ENCODE measurements around the gene STARD5. TPM values are rescaled to one million over a fixed set of nuclear protein-coding genes. Genes with fewer than 3 reads are reported as not detected.

Gene STARD5
- total RNA-seq, 4 donors from 2014 or later, result 0.36 to 1.7 (median 0.63) TPM

- in situ Hi-C loops (cut with MboI; ENCODE audit: low sequenced_read_pairs in 4 of 4) (no loop called here), intact Hi-C loops (cut with DNase I; ENCODE audit: low total_unique reads) (no loop called here)
- no peak overlapping the region for H3K4me3 ChIP-seq
- H3K36me3 ChIP-seq, result no peaks in the 10 kb centered on the region
- H3K9me3 ChIP-seq, result no peaks in the 10 kb centered on the region
- no peaks in the 10 kb centered on the region for H3K4me1 ChIP-seq
- no peak for DNase-seq
- ATAC-seq, result no peak
- TF ChIP-seq POLR2A (IDR thresholded peaks at IDR 0.05) (no peak), CTCF (IDR thresholded peaks at IDR 0.05 in 4 of 5, conservative IDR thresholded peaks at IDR 0.05 in 1 of 5) (no peak)
- no peaks in the 10 kb centered on the region for H3K27me3 ChIP-seq
- H3K27ac ChIP-seq, result no peak overlapping the region
Observed at GRCh38 chr15:81363276-81363675, 39.3 kb upstream of the STARD5 start.

DNA sequence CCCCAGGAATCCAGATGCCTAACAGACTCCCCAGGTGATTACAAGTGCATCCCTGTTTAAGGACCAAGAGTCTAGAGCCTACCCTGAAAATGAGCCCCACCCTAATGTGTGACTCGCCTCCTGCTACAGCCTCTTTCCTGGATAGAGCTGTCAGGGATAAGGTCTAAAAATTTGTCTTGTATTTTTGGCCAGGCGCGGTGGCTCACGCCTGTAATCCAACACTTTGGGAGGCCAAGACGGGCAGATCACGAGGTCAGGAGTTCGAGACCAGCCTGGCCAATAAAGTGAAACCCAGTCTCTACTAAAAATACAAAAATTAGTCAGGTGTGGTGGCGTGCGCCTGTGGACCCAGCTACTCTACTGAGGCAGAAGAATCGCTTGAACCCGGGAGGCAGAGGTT, 38.8 kb upstream of the STARD5 start:
- ATAC-seq, result no peak
- no peak overlapping the region for H3K27ac ChIP-seq
- no peak overlapping the region for H3K4me3 ChIP-seq
- no peaks in the 10 kb centered on the region for H3K4me1 ChIP-seq
- no peaks in the 10 kb centered on the region for H3K36me3 ChIP-seq
- H3K9me3 ChIP-seq, result no peaks in the 10 kb centered on the region
- in situ Hi-C loops (cut with MboI; ENCODE audit: low sequenced_read_pairs in 4 of 4), result no loop called here
- intact Hi-C loops (cut with DNase I; ENCODE audit: low total_unique reads), result no loop called here
- no peaks in the 10 kb centered on the region for H3K27me3 ChIP-seq
- TF ChIP-seq CTCF (IDR thresholded peaks at IDR 0.05 in 4 of 5, conservative IDR thresholded peaks at IDR 0.05 in 1 of 5) (no peak), POLR2A (IDR thresholded peaks at IDR 0.05) (no peak)
- DNase-seq, result no peak

- in situ Hi-C loops (cut with MboI; ENCODE audit: low sequenced_read_pairs in 4 of 4), result no loop called here
- intact Hi-C loops (cut with DNase I; ENCODE audit: low total_unique reads), result no loop called here
Observed at GRCh38 chr15:81361891-81362290, 38.0 kb upstream of the STARD5 start.

DNA sequence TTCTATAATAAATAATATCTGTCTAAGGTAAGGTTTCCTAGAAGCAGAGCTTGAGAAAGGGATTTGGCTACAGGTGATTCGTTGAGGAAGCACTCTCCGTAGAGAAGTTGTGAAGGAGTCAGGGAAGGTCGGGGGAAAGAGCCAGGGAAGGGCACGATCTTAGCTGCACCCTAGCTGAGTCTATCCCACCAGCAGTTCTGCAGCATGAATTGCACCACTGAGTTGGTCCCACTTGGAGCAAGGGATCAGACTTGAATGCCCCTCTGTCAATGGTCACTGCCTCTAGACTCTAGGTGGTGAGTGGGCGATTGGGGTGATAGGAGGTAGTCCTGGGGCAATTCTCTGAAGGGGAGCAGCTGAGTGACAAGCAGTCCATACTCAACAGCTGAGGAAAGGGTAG, 36.5 kb upstream of the STARD5 start:
- H3K4me3 ChIP-seq, result no peak overlapping the region
- ATAC-seq (no peak), DNase-seq (no peak)
- in situ Hi-C loops (cut with MboI; ENCODE audit: low sequenced_read_pairs in 4 of 4) (no loop called here), intact Hi-C loops (cut with DNase I; ENCODE audit: low total_unique reads) (no loop called here)
- TF ChIP-seq POLR2A (IDR thresholded peaks at IDR 0.05) (no peak), CTCF (IDR thresholded peaks at IDR 0.05 in 4 of 5, conservative IDR thresholded peaks at IDR 0.05 in 1 of 5) (no peak)
- no peaks in the 10 kb centered on the region for H3K27me3 ChIP-seq
- H3K4me1 ChIP-seq, result no peaks in the 10 kb centered on the region
- no peaks in the 10 kb centered on the region for H3K36me3 ChIP-seq
- no peaks in the 10 kb centered on the region for H3K9me3 ChIP-seq
- H3K27ac ChIP-seq, result no peak overlapping the region

More at GRCh38 chr15:81361891-81362290, 38.0 kb upstream of the STARD5 start:
- Histone ChIP-seq H3K9me3 (no peaks in the 10 kb centered on the region), H3K4me1 (no peaks in the 10 kb centered on the region), H3K4me3 (no peak overlapping the region), H3K27me3 (no peaks in the 10 kb centered on the region), H3K36me3 (no peaks in the 10 kb centered on the region), H3K27ac (no peak overlapping the region)
- DNase-seq (no peak), ATAC-seq (no peak)
- no peak for TF ChIP-seq POLR2A (IDR thresholded peaks at IDR 0.05)
- no peak for TF ChIP-seq CTCF (IDR thresholded peaks at IDR 0.05 in 4 of 5, conservative IDR thresholded peaks at IDR 0.05 in 1 of 5)

DNA sequence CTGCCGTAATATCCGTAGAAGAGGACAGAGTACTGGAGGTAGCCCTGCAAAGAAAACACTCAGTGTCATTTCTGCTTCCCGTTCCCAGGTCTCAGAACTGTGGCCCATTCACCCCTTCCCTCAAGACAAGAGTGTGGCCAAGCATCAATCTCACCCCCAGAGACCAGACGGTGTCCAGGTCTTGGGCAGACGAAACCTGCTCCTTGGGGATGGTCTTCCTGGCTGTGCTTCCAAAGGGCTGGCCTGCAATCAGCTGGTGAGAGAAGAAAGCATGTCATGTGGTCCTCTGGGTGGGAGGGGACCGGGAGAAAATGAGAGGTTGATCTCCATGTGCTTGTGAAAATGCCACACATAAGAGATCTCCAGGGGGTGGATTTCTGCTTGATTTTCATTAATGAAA, 34.3 kb upstream of the STARD5 start:
- Histone ChIP-seq H3K27ac (no peak overlapping the region), H3K4me3 (no peak overlapping the region), H3K27me3 (no peaks in the 10 kb centered on the region), H3K4me1 (no peaks in the 10 kb centered on the region), H3K36me3 (no peaks in the 10 kb centered on the region), H3K9me3 (no peaks in the 10 kb centered on the region)
- intact Hi-C loops (cut with DNase I; ENCODE audit: low total_unique reads), result no loop called here
- ATAC-seq (no peak), DNase-seq (no peak)
- TF ChIP-seq POLR2A (IDR thresholded peaks at IDR 0.05), result no peak
- TF ChIP-seq CTCF (IDR thresholded peaks at IDR 0.05 in 4 of 5, conservative IDR thresholded peaks at IDR 0.05 in 1 of 5), result no peak
- in situ Hi-C loops (cut with MboI; ENCODE audit: low sequenced_read_pairs in 4 of 4), result no loop called here

Data from gastrocnemius medialis (tissue), 4 donors.